ENCODE measurements around the gene ZNF333. TPM values are rescaled to one million over a fixed set of nuclear protein-coding genes. Genes with fewer than 3 reads are reported as not detected.

The ZNF333 gene
- polyA plus RNA-seq, 1 experiment: 11.8 TPM

- ChIA-PET CTCF (interaction anchor here (0.8 kb wide), 1 partner anchor 121 kb away, joined by 4 read pairs; no protein-coding TSS in a partner anchor), POLR2A (no interaction called here)
- H3K27me3 ChIP-seq (ENCODE audit: control insufficient read depth, insufficient read depth, low read length): no peaks in the 10 kb centered on the region
These were observed 4.9 kb downstream of the ZNF333 start for GRCh38 chr19:14694641-14695266.

DNA sequence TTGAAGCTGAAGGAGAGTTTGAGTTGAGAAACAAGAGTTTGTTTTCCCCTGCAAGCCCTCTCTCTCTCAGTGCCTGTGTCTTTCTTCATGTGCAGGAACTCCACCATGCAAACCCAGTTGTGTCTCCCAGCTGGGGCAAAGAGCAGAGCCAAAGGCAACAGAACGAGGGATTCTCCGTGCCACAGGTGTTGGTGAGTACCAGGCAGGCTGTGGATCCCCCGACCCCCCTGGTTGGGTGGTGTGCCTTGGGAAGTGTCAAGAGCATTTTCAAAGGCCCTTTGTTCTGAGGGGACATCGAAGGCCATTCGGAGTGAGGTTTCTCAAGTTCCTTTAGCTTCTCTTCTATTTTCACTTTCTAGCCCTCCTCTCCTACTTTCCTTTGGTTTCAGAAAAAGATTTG lies 5.6 kb downstream of the ZNF333 start:
- POLR2A ChIA-PET: no interaction called here
- H3K4me3 ChIP-seq (ENCODE audit: low read depth, low read length): no peak overlapping the region
- H3K27ac ChIP-seq (ENCODE audit: low read depth, low read length): no peak overlapping the region
- no peaks in the 10 kb centered on the region for H3K9me3 ChIP-seq (ENCODE audit: control insufficient read depth, insufficient read depth, low read length)
- no peak for DNase-seq (ENCODE audit: low read depth, low spot score)
- H3K27me3 ChIP-seq (ENCODE audit: control insufficient read depth, insufficient read depth, low read length): no peaks in the 10 kb centered on the region
- CTCF ChIA-PET: interaction anchor here (0.8 kb wide), 1 partner anchor 122 kb away, joined by 4 read pairs; no protein-coding TSS in a partner anchor
- TF ChIP-seq, protein P1, sequence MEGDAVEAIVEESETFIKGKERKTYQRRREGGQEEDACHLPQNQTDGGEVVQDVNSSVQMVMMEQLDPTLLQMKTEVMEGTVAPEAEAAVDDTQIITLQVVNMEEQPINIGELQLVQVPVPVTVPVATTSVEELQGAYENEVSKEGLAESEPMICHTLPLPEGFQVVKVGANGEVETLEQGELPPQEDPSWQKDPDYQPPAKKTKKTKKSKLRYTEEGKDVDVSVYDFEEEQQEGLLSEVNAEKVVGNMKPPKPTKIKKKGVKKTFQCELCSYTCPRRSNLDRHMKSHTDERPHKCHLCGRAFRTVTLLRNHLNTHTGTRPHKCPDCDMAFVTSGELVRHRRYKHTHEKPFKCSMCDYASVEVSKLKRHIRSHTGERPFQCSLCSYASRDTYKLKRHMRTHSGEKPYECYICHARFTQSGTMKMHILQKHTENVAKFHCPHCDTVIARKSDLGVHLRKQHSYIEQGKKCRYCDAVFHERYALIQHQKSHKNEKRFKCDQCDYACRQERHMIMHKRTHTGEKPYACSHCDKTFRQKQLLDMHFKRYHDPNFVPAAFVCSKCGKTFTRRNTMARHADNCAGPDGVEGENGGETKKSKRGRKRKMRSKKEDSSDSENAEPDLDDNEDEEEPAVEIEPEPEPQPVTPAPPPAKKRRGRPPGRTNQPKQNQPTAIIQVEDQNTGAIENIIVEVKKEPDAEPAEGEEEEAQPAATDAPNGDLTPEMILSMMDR (IDR thresholded peaks at IDR 0.05; ENCODE audit: low read depth, low read length): no peak

More at GRCh38 chr19:14694641-14695266, 4.9 kb downstream of the ZNF333 start:
- TF ChIP-seq, protein P1 (IDR thresholded peaks at IDR 0.05; ENCODE audit: low read depth, low read length): no peak
- Histone ChIP-seq H3K27ac (ENCODE audit: low read depth, low read length) (no peak overlapping the region), H3K9me3 (ENCODE audit: control insufficient read depth, insufficient read depth, low read length) (no peaks in the 10 kb centered on the region; the same call in 1 of the 2 replicates), H3K4me3 (ENCODE audit: low read depth, low read length) (no peak overlapping the region)
- no peak for DNase-seq (ENCODE audit: low read depth, low spot score)

DNA sequence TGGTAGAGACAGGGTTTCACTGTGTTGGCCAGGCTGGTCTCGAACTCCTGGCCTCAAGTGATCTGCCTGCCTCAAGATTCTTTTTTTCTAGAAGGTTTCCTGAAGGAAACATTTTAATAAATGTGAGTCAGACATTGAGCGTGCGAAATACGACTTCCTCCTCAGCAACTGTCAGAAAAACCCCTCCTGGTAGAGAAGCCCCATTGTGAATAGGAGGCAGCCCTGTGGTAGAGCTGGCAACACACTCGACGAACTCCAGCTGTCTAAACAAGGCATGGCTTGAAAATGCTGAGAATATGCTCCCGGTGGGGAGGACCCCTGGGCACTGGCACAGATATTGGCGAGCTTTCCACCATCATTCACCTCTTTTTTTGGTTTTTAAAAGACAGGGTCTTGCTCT lies 9.8 kb downstream of the ZNF333 start:
- TF ChIP-seq, protein P1 (IDR thresholded peaks at IDR 0.05; ENCODE audit: low read depth, low read length): no peak
- ChIA-PET CTCF (no interaction called here), POLR2A (interaction anchor here (0.6 kb wide), 1 partner anchor 91 kb away, joined by 4 read pairs; no protein-coding TSS in a partner anchor)
- Histone ChIP-seq H3K9me3 (ENCODE audit: control insufficient read depth, insufficient read depth, low read length) (no peaks in the 10 kb centered on the region; the same call in 1 of the 2 replicates), H3K4me3 (ENCODE audit: low read depth, low read length) (no peak overlapping the region), H3K27ac (ENCODE audit: low read depth, low read length) (no peak overlapping the region), H3K27me3 (ENCODE audit: control insufficient read depth, insufficient read depth, low read length) (no peaks in the 10 kb centered on the region)
- no peak for DNase-seq (ENCODE audit: low read depth, low spot score)

- ChIA-PET POLR2A (no interaction called here), CTCF (no interaction called here)
- H3K9me3 ChIP-seq (ENCODE audit: control insufficient read depth, insufficient read depth, low read length): no peaks in the 10 kb centered on the region; the same call in 1 of the 2 replicates
- no peak overlapping the region for H3K4me3 ChIP-seq (ENCODE audit: low read depth, low read length)
- H3K27ac ChIP-seq (ENCODE audit: low read depth, low read length): no peak overlapping the region
- no peak for DNase-seq (ENCODE audit: low read depth, low spot score)
- TF ChIP-seq, protein P1 (IDR thresholded peaks at IDR 0.05; ENCODE audit: low read depth, low read length): no peak
- H3K27me3 ChIP-seq (ENCODE audit: control insufficient read depth, insufficient read depth, low read length): no peaks in the 10 kb centered on the region
These were observed 11.0 kb downstream of the ZNF333 start for GRCh38 chr19:14700711-14701375.

DNA sequence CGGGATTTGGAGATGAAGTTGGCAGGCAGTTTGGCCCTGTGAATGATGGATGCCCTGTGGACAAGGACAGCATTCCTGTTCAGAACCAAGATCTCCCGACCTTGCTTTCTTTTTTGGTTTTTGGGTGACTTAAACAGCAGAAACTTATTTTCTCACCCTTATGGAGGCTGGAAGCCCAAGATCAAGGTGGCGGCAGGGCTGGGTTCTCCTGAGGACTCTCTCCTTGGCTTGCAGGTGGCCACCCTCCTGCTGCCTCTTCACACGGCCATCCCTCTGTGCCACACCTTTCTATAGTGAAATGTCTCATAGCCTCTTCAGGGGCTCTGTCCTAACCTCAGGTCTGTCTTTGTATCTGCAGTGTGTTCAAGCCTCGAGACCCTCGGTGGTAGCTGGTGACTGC lies 14.0 kb downstream of the ZNF333 start:
- no peaks in the 10 kb centered on the region; the same call in 1 of the 2 replicates for H3K9me3 ChIP-seq (ENCODE audit: control insufficient read depth, insufficient read depth, low read length)
- H3K27me3 ChIP-seq (ENCODE audit: control insufficient read depth, insufficient read depth, low read length): no peaks in the 10 kb centered on the region
- DNase-seq (ENCODE audit: low read depth, low spot score): no peak
- ChIA-PET CTCF (no interaction called here), POLR2A (no interaction called here)
- no peak overlapping the region for H3K27ac ChIP-seq (ENCODE audit: low read depth, low read length)
- H3K4me3 ChIP-seq (ENCODE audit: low read depth, low read length): no peak overlapping the region
- TF ChIP-seq, protein P1 (IDR thresholded peaks at IDR 0.05; ENCODE audit: low read depth, low read length): no peak
